CD4-positive, alpha-beta T cell treated with Interleukin-15 for 1 hour (primary cell): ENCODE measurements around the gene FNTB.

Source experiments
- DNase-seq: peaks from one replicate; pipeline ENCODE4 v3.0.0-alpha.2; 2020

FNTB gene

GRCh38 chr14:65095633-65096205 is 109.0 kb downstream of the FNTB start:
- no peak for DNase-seq

- DNase-seq: no peak
Observed at GRCh38 chr14:65096323-65097089, 109.8 kb downstream of the FNTB start.

GRCh38 chr14:65098586-65098985 is 111.9 kb downstream of the FNTB start:
- DNase-seq: no peak

- DNase-seq: no peak
Observed at GRCh38 chr14:65100922-65101541, 114.3 kb downstream of the FNTB start.

- peak; percentile 48 for DNase-seq
Observed at GRCh38 chr14:65101631-65102440, 115.1 kb downstream of the FNTB start.

- DNase-seq: peak; percentile 99
Observed at GRCh38 chr14:65102441-65103149, 115.9 kb downstream of the FNTB start, which contains the start of gene MAX. TSS of gene MAX (minus strand) at chr14:65102517. CDS start at chr14:65102339, 178 bp downstream.

GRCh38 chr14:65103150-65103760 is 116.6 kb downstream of the FNTB start:
- DNase-seq: no peak

- DNase-seq: no peak
Observed at GRCh38 chr14:65104791-65105190, 118.1 kb downstream of the FNTB start.

- DNase-seq: no peak
Observed at GRCh38 chr14:65106316-65106715, 119.6 kb downstream of the FNTB start.

GRCh38 chr14:65106736-65107135 is 120.0 kb downstream of the FNTB start:
- DNase-seq: no peak

GRCh38 chr14:65107200-65107599 is 120.5 kb downstream of the FNTB start:
- DNase-seq: no peak

GRCh38 chr14:65109357-65109756 is 122.7 kb downstream of the FNTB start:
- DNase-seq: no peak

- no peak for DNase-seq
Observed at GRCh38 chr14:65110525-65110924, 123.8 kb downstream of the FNTB start.
